DMS153 treated with DMSO at 0.1 percent for 48 hours (cell line): ENCODE results near the gene BMP6.

ENCODE experiments used
- DNase-seq: peaks from one replicate; lab custom pipeline; 2025; ENCODE audit not compliant: unreplicated experiment; lab: John Stamatoyannopoulos, UW

The BMP6 gene

GRCh38 chr6:7747016-7747415, 21.1 kb downstream of the BMP6 start:
- no peak for DNase-seq

- no peak for DNase-seq
These were observed 21.5 kb downstream of the BMP6 start for GRCh38 chr6:7747433-7747832.

- no peak for DNase-seq
These were observed 22.1 kb downstream of the BMP6 start for GRCh38 chr6:7747901-7748504.

GRCh38 chr6:7749478-7749877, 23.6 kb downstream of the BMP6 start:
- DNase-seq = no peak

- no peak for DNase-seq
These were observed 24.3 kb downstream of the BMP6 start for GRCh38 chr6:7750197-7750596.

- no peak for DNase-seq
These were observed 32.6 kb downstream of the BMP6 start for GRCh38 chr6:7758456-7758855.

- DNase-seq = no peak
These were observed 33.4 kb downstream of the BMP6 start for GRCh38 chr6:7759320-7759719.

- DNase-seq = no peak
These were observed 35.2 kb downstream of the BMP6 start for GRCh38 chr6:7761051-7761450.

- DNase-seq = no peak
These were observed 36.9 kb downstream of the BMP6 start for GRCh38 chr6:7762760-7763159.

- DNase-seq = no peak
These were observed 38.0 kb downstream of the BMP6 start for GRCh38 chr6:7763881-7764280.

GRCh38 chr6:7765575-7766325, 39.9 kb downstream of the BMP6 start:
- DNase-seq = no peak

- DNase-seq = no peak
These were observed 43.8 kb downstream of the BMP6 start for GRCh38 chr6:7769702-7770101.

GRCh38 chr6:7770111-7770510, 44.2 kb downstream of the BMP6 start:
- no peak for DNase-seq

- no peak for DNase-seq
These were observed 44.7 kb downstream of the BMP6 start for GRCh38 chr6:7770601-7771000.

- no peak for DNase-seq
These were observed 47.4 kb downstream of the BMP6 start for GRCh38 chr6:7773322-7773721.

GRCh38 chr6:7773914-7774313, 48.0 kb downstream of the BMP6 start:
- DNase-seq = no peak

- no peak for DNase-seq
These were observed 50.6 kb downstream of the BMP6 start for GRCh38 chr6:7776509-7776908.

- no peak for DNase-seq
These were observed 51.2 kb downstream of the BMP6 start for GRCh38 chr6:7777074-7777473.

GRCh38 chr6:7781240-7781639, 55.3 kb downstream of the BMP6 start:
- no peak for DNase-seq

- DNase-seq = no peak
These were observed 58.3 kb downstream of the BMP6 start for GRCh38 chr6:7784248-7784647.

- DNase-seq = no peak
These were observed 58.8 kb downstream of the BMP6 start for GRCh38 chr6:7784706-7785105.

- no peak for DNase-seq
These were observed 59.5 kb downstream of the BMP6 start for GRCh38 chr6:7785243-7786035.
